ENCODE results near the gene VEGFD.

The VEGFD gene

GRCh38 chrX:15391850-15392249 is 7.6 kb upstream of the VEGFD start:
- Mint-ChIP-seq H3K4me3 (no peak overlapping the region), H3K4me1 (peaks cover 11% of the 10 kb centered on the region), H3K27me3 (ENCODE audit: low read depth, poor library complexity) (no peaks in the 10 kb centered on the region), H3K36me3 (ENCODE audit: low read depth) (peaks cover 4% of the 10 kb centered on the region), H3K9me3 (no peaks in the 10 kb centered on the region), H3K27ac (no peak overlapping the region)
- no peak for DNase-seq
- no peak for TF ChIP-seq CTCF (IDR thresholded peaks at IDR 0.05)

- no peaks in the 10 kb centered on the region for H3K9me3 Mint-ChIP-seq
Measured at GRCh38 chrX:15382813-15383212, 1.4 kb downstream of the VEGFD start.

GRCh38 chrX:15376956-15377355 is 7.3 kb downstream of the VEGFD start:
- no peaks in the 10 kb centered on the region for H3K9me3 Mint-ChIP-seq
- H3K36me3 Mint-ChIP-seq (ENCODE audit: low read depth), result peaks cover 5% of the 10 kb centered on the region
- peaks cover 15% of the 10 kb centered on the region for H3K4me1 Mint-ChIP-seq
- no peak for TF ChIP-seq CTCF (IDR thresholded peaks at IDR 0.05)
- no peak overlapping the region for H3K27ac Mint-ChIP-seq
- no peak overlapping the region for H3K4me3 Mint-ChIP-seq
- H3K27me3 Mint-ChIP-seq (ENCODE audit: low read depth, poor library complexity), result no peaks in the 10 kb centered on the region
- no peak for DNase-seq

More at GRCh38 chrX:15382813-15383212, 1.4 kb downstream of the VEGFD start:
- H3K4me3 Mint-ChIP-seq, result peak overlapping the region; percentile 77
- H3K4me1 Mint-ChIP-seq, result peaks cover 37% of the 10 kb centered on the region
- H3K27me3 Mint-ChIP-seq (ENCODE audit: low read depth, poor library complexity), result no peaks in the 10 kb centered on the region
- peaks cover 10% of the 10 kb centered on the region for H3K36me3 Mint-ChIP-seq (ENCODE audit: low read depth)
- H3K27ac Mint-ChIP-seq, result peak overlapping the region; percentile 23
- DNase-seq, result no peak
- peak; percentile 27 for TF ChIP-seq CTCF (IDR thresholded peaks at IDR 0.05)

GRCh38 chrX:15373976-15374375 is 10.2 kb downstream of the VEGFD start:
- no peak for DNase-seq
- Mint-ChIP-seq H3K36me3 (ENCODE audit: low read depth) (peaks cover 9% of the 10 kb centered on the region), H3K4me1 (peaks cover 15% of the 10 kb centered on the region), H3K27me3 (ENCODE audit: low read depth, poor library complexity) (no peaks in the 10 kb centered on the region), H3K9me3 (peaks cover 3% of the 10 kb centered on the region), H3K27ac (peak overlapping the region; percentile 31), H3K4me3 (no peak overlapping the region)
- TF ChIP-seq CTCF (IDR thresholded peaks at IDR 0.05), result no peak

GRCh38 chrX:15366506-15367352 is 17.5 kb downstream of the VEGFD start:
- Mint-ChIP-seq H3K36me3 (ENCODE audit: low read depth) (peaks cover 4% of the 10 kb centered on the region), H3K4me1 (no peaks in the 10 kb centered on the region), H3K27me3 (ENCODE audit: low read depth, poor library complexity) (peaks cover 3% of the 10 kb centered on the region), H3K27ac (no peak overlapping the region), H3K4me3 (no peak overlapping the region), H3K9me3 (peaks cover 3% of the 10 kb centered on the region)
- TF ChIP-seq CTCF (IDR thresholded peaks at IDR 0.05), result no peak
- DNase-seq, result no peak

GRCh38 chrX:15359701-15360100 is 24.5 kb downstream of the VEGFD start:
- peaks cover 5% of the 10 kb centered on the region for H3K27me3 Mint-ChIP-seq (ENCODE audit: low read depth, poor library complexity)
- no peaks in the 10 kb centered on the region for H3K4me1 Mint-ChIP-seq
- DNase-seq, result no peak
- H3K36me3 Mint-ChIP-seq (ENCODE audit: low read depth), result no peaks in the 10 kb centered on the region
- TF ChIP-seq CTCF (IDR thresholded peaks at IDR 0.05), result no peak
- no peak overlapping the region for H3K4me3 Mint-ChIP-seq
- peaks cover 2% of the 10 kb centered on the region for H3K9me3 Mint-ChIP-seq
- no peak overlapping the region for H3K27ac Mint-ChIP-seq
